Measurements from ENCODE around the gene ARFGAP2.

DNA sequence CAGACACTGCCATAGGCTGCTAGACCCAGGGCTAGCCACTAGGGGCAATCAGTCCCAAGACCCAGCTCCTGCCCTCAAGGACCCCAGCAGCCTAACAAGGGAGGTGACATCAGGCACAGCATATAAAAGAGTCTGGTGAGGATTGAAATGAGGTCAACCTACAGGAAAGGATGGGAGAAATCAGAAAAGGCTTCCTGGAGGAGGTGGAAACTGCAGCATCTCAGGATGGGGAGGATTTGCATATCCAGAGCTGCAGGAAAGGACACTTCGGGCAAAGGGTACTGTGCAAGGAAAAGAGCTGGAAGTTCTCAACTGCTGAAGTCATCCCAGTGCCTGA lies 2.9 kb upstream of the ARFGAP2 start:
- TF ChIP-seq, protein P1, sequence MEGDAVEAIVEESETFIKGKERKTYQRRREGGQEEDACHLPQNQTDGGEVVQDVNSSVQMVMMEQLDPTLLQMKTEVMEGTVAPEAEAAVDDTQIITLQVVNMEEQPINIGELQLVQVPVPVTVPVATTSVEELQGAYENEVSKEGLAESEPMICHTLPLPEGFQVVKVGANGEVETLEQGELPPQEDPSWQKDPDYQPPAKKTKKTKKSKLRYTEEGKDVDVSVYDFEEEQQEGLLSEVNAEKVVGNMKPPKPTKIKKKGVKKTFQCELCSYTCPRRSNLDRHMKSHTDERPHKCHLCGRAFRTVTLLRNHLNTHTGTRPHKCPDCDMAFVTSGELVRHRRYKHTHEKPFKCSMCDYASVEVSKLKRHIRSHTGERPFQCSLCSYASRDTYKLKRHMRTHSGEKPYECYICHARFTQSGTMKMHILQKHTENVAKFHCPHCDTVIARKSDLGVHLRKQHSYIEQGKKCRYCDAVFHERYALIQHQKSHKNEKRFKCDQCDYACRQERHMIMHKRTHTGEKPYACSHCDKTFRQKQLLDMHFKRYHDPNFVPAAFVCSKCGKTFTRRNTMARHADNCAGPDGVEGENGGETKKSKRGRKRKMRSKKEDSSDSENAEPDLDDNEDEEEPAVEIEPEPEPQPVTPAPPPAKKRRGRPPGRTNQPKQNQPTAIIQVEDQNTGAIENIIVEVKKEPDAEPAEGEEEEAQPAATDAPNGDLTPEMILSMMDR (IDR thresholded peaks at IDR 0.05; ENCODE audit: insufficient read depth, low read length), result peak; percentile 79
- no peak for TF ChIP-seq GABPA (IDR thresholded peaks at IDR 0.05; ENCODE audit: low read depth)

Data from HL-60 (cell line).